Measurements from ENCODE around the gene MON2. TPM values are rescaled to one million over a fixed set of nuclear protein-coding genes. Genes with fewer than 3 reads are reported as not detected.

The MON2 gene
- total and polyA plus RNA-seq, 2 donors (not counting 3 experiments of a cell fraction or from before 2014, with no cell fraction given) = 8.9 to 41.8 TPM

GRCh38 chr12:62517887-62518286 lies 51.3 kb downstream of the MON2 start:
- no TSS peak for BruUV-seq (replicated peaks)
- FAIRE-seq = no peak
- CTCF ChIA-PET = no interaction called here

More at GRCh38 chr12:62517887-62518286, 51.3 kb downstream of the MON2 start:
- intact Hi-C loops (cut with micrococcal nuclease) = no loop called here
- no peaks in the 10 kb centered on the region for H3K36me3 ChIP-seq (ENCODE audit: control insufficient read depth in 2 of 2, extremely low read depth in 1 of 2, insufficient read depth in 2 of 2, low read length in 2 of 2)
- H3K9ac ChIP-seq (replicated peaks; ENCODE audit: extremely low read depth, insufficient read depth, low read length) = no peak overlapping the region
- POLR2A ChIA-PET = no interaction called here
- DNase-seq (ENCODE audit: low read depth, low spot score) = no peak
- no peaks in the 10 kb centered on the region for H3K27me3 ChIP-seq (ENCODE audit: control insufficient read depth in 2 of 2, insufficient read depth in 2 of 2, low read length in 2 of 2)
- H3K79me2 ChIP-seq (ENCODE audit: control insufficient read depth, insufficient read depth, low read length) = no peaks in the 10 kb centered on the region
- no peak overlapping the region for H3K27ac ChIP-seq (ENCODE audit: insufficient read depth, low read depth, low read length)
- no peak overlapping the region for H3K4me2 ChIP-seq (ENCODE audit: insufficient read depth, low read length)
- dilution Hi-C loops (cut with MboI; ENCODE audit: extremely low pct_ligation_motif_present, low sequenced_read_pairs) = no loop called here
- TF ChIP-seq POLR2AphosphoS5 (IDR thresholded peaks at IDR 0.05; ENCODE audit: insufficient read depth, low read depth, low read length) = no peak
- TF ChIP-seq CTCF (IDR thresholded peaks at IDR 0.05; ENCODE audit: extremely low read depth in 1 of 2, insufficient read depth in 1 of 2, low read depth in 1 of 2, low read length in 2 of 2) = no peak
- TF ChIP-seq MYC (IDR thresholded peaks at IDR 0.05; ENCODE audit: low read depth, low read length) = no peak
- TF ChIP-seq POLR2A (IDR thresholded peaks at IDR 0.05; ENCODE audit: low read depth, low read length) = no peak
- TF ChIP-seq MAX (IDR thresholded peaks at IDR 0.05; ENCODE audit: insufficient read depth, insufficient read length) = no peak
- no peak for TF ChIP-seq EZH2 (IDR thresholded peaks at IDR 0.05; ENCODE audit: borderline replicate concordance, low read depth, low read length, severe bottlenecking)
- TF ChIP-seq GATA2 (IDR thresholded peaks at IDR 0.05; ENCODE audit: insufficient read depth, insufficient read length, low read depth, low read length) = no peak
- no peaks in the 10 kb centered on the region for H3K4me1 ChIP-seq (ENCODE audit: control insufficient read depth, extremely low read depth, insufficient read depth, low read length)
- H3K9me3 ChIP-seq (replicated peaks; ENCODE audit: control insufficient read depth, insufficient read depth, low read length) = no peaks in the 10 kb centered on the region
- no peaks in the 10 kb centered on the region for H4K20me1 ChIP-seq (replicated peaks; ENCODE audit: control insufficient read depth, extremely low read depth, insufficient read depth, low read length)
- H3K9me1 ChIP-seq (replicated peaks; ENCODE audit: control insufficient read depth, extremely low read depth, insufficient read depth, low read length) = no peaks in the 10 kb centered on the region
- no peak overlapping the region for H2AFZ ChIP-seq (ENCODE audit: low read depth, low read length)
- H3K4me3 ChIP-seq (replicated peaks in 1 of 3; ENCODE audit: insufficient read depth in 1 of 3, low read depth in 1 of 3, low read length in 3 of 3) = no peak overlapping the region

Data from endothelial cell of umbilical vein (primary cell).